Measurements from ENCODE around the gene OR2B2. TPM values are rescaled to one million over a fixed set of nuclear protein-coding genes. Genes with fewer than 3 reads are reported as not detected.

The OR2B2 gene
- total and polyA plus RNA-seq, 4 donors = not detected

GRCh38 chr6:27899543-27899942 lies 12.7 kb downstream of the OR2B2 start:
- TF ChIP-seq CTCF (IDR thresholded peaks at IDR 0.05; ENCODE audit: control extremely low read depth, extremely low read depth) = no peak
- Histone ChIP-seq H3K4me1 (ENCODE audit: control insufficient read depth in 5 of 5, insufficient read depth in 5 of 5, low read length in 5 of 5) (peaks cover 0 to 3% (median 0%) of the 10 kb centered on the region in 5 donors), H3K27me3 (ENCODE audit: control insufficient read depth in 3 of 3, insufficient read depth in 3 of 3, low read length in 2 of 3) (no peaks in the 10 kb centered on the region), H3K9ac (ENCODE audit: insufficient read depth in 1 of 2, low read length in 2 of 2) (no peak overlapping the region), H3K4me3 (no peak overlapping the region), H3K36me3 (ENCODE audit: control insufficient read depth in 4 of 4, insufficient read depth in 4 of 4, low read length in 4 of 4) (no peaks in the 10 kb centered on the region), H3K9me3 (ENCODE audit: control insufficient read depth in 4 of 4, insufficient read depth in 3 of 4, low read length in 3 of 4) (no peaks in the 10 kb centered on the region), H3K27ac (ENCODE audit: low read depth in 1 of 2, low read length in 1 of 2) (no peak overlapping the region)
- no peak for ATAC-seq (ENCODE audit: insufficient read depth, low FRiP score)
- DNase-seq = no peak

DNA sequence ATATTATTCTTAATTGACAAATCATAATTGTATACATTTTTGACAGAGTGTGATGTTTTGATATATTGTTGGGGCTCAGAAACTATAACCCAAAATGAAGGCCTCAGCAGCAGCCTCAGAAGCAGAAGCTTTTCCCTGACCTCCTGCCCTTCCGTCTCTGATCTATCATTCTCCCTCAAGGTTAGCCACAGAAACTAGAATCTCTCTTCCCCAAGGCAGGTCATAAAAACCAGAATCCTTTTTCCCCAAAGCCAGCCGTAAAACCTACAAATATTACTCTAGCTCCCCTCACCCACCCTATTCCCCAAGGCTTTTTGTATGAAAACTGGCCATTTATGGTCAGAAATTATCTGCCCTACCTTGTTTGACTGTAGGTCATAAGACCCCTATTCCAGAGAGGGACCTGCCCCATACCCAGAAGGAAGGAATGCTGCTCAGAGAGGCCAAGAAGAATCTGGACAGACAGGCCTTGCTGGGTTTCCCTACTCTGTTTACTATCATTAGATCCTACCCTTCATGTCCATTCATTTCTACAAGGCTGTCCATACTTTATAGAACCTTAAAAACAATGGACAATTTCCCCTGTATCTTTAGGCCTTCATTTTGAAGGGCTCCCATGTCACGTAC lies 14.5 kb downstream of the OR2B2 start:
- DNase-seq (no peak), ATAC-seq (ENCODE audit: insufficient read depth, low FRiP score) (no peak)
- no peak overlapping the region for H3K9ac ChIP-seq (ENCODE audit: insufficient read depth in 1 of 2, low read length in 2 of 2)
- no peak overlapping the region for H3K4me3 ChIP-seq
- peaks cover 0 to 9% (median 3%) of the 10 kb centered on the region in 5 donors for H3K4me1 ChIP-seq (ENCODE audit: control insufficient read depth in 5 of 5, insufficient read depth in 5 of 5, low read length in 5 of 5)
- no peak overlapping the region for H3K27ac ChIP-seq (ENCODE audit: low read depth in 1 of 2, low read length in 1 of 2)
- 92 to 93% methylated on average over 3 of the region's 3 CpGs for WGBS, 2 donors
- no peaks in the 10 kb centered on the region for H3K36me3 ChIP-seq (ENCODE audit: control insufficient read depth in 4 of 4, insufficient read depth in 4 of 4, low read length in 4 of 4)
- TF ChIP-seq CTCF (IDR thresholded peaks at IDR 0.05; ENCODE audit: control extremely low read depth, extremely low read depth) = no peak
- peaks cover 0 to 2% (median 0%) of the 10 kb centered on the region in 4 donors for H3K9me3 ChIP-seq (ENCODE audit: control insufficient read depth in 4 of 4, insufficient read depth in 3 of 4, low read length in 3 of 4)
- no peaks in the 10 kb centered on the region for H3K27me3 ChIP-seq (ENCODE audit: control insufficient read depth in 3 of 3, insufficient read depth in 3 of 3, low read length in 2 of 3)

GRCh38 chr6:27896398-27896796 lies 15.8 kb downstream of the OR2B2 start:
- 86 to 88% methylated on average over 4 of the region's 4 CpGs for WGBS, 2 donors
- ATAC-seq (ENCODE audit: insufficient read depth, low FRiP score) = no peak
- no peak for TF ChIP-seq CTCF (IDR thresholded peaks at IDR 0.05; ENCODE audit: control extremely low read depth, extremely low read depth)

More at GRCh38 chr6:27896398-27896796, 15.8 kb downstream of the OR2B2 start:
- Histone ChIP-seq H3K9me3 (ENCODE audit: control insufficient read depth in 4 of 4, insufficient read depth in 3 of 4, low read length in 3 of 4) (peaks cover 0 to 2% (median 0%) of the 10 kb centered on the region in 4 donors), H3K27ac (ENCODE audit: low read depth in 1 of 2, low read length in 1 of 2) (no peak overlapping the region), H3K27me3 (ENCODE audit: control insufficient read depth in 3 of 3, insufficient read depth in 3 of 3, low read length in 2 of 3) (no peaks in the 10 kb centered on the region), H3K9ac (ENCODE audit: insufficient read depth in 1 of 2, low read length in 2 of 2) (no peak overlapping the region), H3K4me3 (no peak overlapping the region), H3K36me3 (ENCODE audit: control insufficient read depth in 4 of 4, insufficient read depth in 4 of 4, low read length in 4 of 4) (no peaks in the 10 kb centered on the region), H3K4me1 (ENCODE audit: control insufficient read depth in 5 of 5, insufficient read depth in 5 of 5, low read length in 5 of 5) (peaks cover 0 to 17% (median 3%) of the 10 kb centered on the region in 5 donors)
- DNase-seq = no peak
